HUES64 (cell line): Measurements from ENCODE around the gene MYH9.
"Not testable (repeated sequence)": the region's sequence is repeated elsewhere in the genome, so short reads cannot be mapped to it uniquely, and the experiment has no call there.

Experiments
- H3K27ac ChIP-seq: 2 replicates; pipeline ENCODE4 v1.7.0; 2013; ENCODE audit warnings: low read depth, low read length, inconsistent platforms
- H3K27me3 ChIP-seq: 2 replicates; pipeline ENCODE4 v1.6.1; 2013; ENCODE audit warnings: mild to moderate bottlenecking, low read length; ENCODE audit not compliant: insufficient read depth
- H3K36me3 ChIP-seq: 2 replicates; pipeline ENCODE4 v1.6.1; 2013; ENCODE audit warnings: mild to moderate bottlenecking, low read length; ENCODE audit not compliant: insufficient read depth
- H3K4me1 ChIP-seq: 2 replicates; pipeline ENCODE4 v1.6.1; 2013; ENCODE audit warnings: mild to moderate bottlenecking, low read length, moderate library complexity; ENCODE audit not compliant: insufficient read depth
- H3K4me3 ChIP-seq: 2 replicates; pipeline ENCODE4 v1.5.1; 2013; ENCODE audit warnings: mild to moderate bottlenecking, low read length, moderate library complexity
- H3K9ac ChIP-seq: 2 replicates; pipeline ENCODE4 v1.6.1; 2013; ENCODE audit warnings: mild to moderate bottlenecking, low read depth, low read length
- H3K9me3 ChIP-seq: 2 replicates; pipeline ENCODE4 v1.6.1; 2013; ENCODE audit warnings: low read depth, low read length; ENCODE audit not compliant: insufficient read depth
- WGBS: fragments of 150-250, 120-280 bp; methylation state at CpG from one replicate; pipeline ENCODE4 v1.1.7; 2013; ENCODE audit warnings: missing lambda C conversion rate; 5-methylcytosine and 5-hydroxymethylcytosine counted together

MYH9 gene

GRCh38 chr22:36291831-36292740, 95.7 kb downstream of the MYH9 start:
- peaks cover 85% of the 10 kb centered on the region for H3K36me3 ChIP-seq
- H3K4me1 ChIP-seq = no peaks in the 10 kb centered on the region
- no peak overlapping the region for H3K27ac ChIP-seq
- no peaks in the 10 kb centered on the region for H3K27me3 ChIP-seq
- H3K9me3 ChIP-seq = 0 out of 2 replicates have a peak, but pooled peaks cover 6% of the 10 kb centered on the region
- 95% methylated on average over 29 of the region's 29 CpGs for WGBS
- no peak overlapping the region for H3K9ac ChIP-seq
- H3K4me3 ChIP-seq = no peak overlapping the region

GRCh38 chr22:36290391-36291075, 97.2 kb downstream of the MYH9 start:
- not testable (repeated sequence) for H3K27me3 ChIP-seq, H3K27ac ChIP-seq, H3K9me3 ChIP-seq, H3K4me1 ChIP-seq, H3K4me3 ChIP-seq, H3K9ac ChIP-seq
- WGBS = 100% methylated on average over 9 of the region's 40 CpGs
- H3K36me3 ChIP-seq = peaks cover 84% of the 10 kb centered on the region

GRCh38 chr22:36289948-36290371, 97.8 kb downstream of the MYH9 start:
- H3K27me3 ChIP-seq, H3K27ac ChIP-seq, H3K4me3 ChIP-seq, H3K9ac ChIP-seq, H3K9me3 ChIP-seq, H3K4me1 ChIP-seq: not testable (repeated sequence)
- WGBS = 96% methylated on average over 9 of the region's 11 CpGs
- H3K36me3 ChIP-seq = peaks cover 84% of the 10 kb centered on the region

GRCh38 chr22:36289406-36289870, 98.3 kb downstream of the MYH9 start:
- no peak overlapping the region for H3K9ac ChIP-seq
- no peaks in the 10 kb centered on the region for H3K27me3 ChIP-seq
- no peak overlapping the region for H3K27ac ChIP-seq
- H3K4me3 ChIP-seq = no peak overlapping the region
- peaks cover 84% of the 10 kb centered on the region for H3K36me3 ChIP-seq
- no peaks in the 10 kb centered on the region for H3K4me1 ChIP-seq
- H3K9me3 ChIP-seq = 0 out of 2 replicates have a peak, but pooled peaks cover 6% of the 10 kb centered on the region
- 96% methylated on average over 7 of the region's 7 CpGs for WGBS

- Histone ChIP-seq H3K4me1 (no peaks in the 10 kb centered on the region), H3K4me3 (no peak overlapping the region), H3K27me3 (no peaks in the 10 kb centered on the region), H3K9me3 (0 out of 2 replicates have a peak, but pooled peaks cover 6% of the 10 kb centered on the region), H3K27ac (no peak overlapping the region), H3K36me3 (peaks cover 84% of the 10 kb centered on the region), H3K9ac (no peak overlapping the region)
- WGBS = 96% methylated on average over 33 of the region's 33 CpGs
These were observed 99.0 kb downstream of the MYH9 start for GRCh38 chr22:36288571-36289405.

- Histone ChIP-seq H3K36me3 (peaks cover 84% of the 10 kb centered on the region), H3K9me3 (0 out of 2 replicates have a peak, but pooled peaks cover 6% of the 10 kb centered on the region), H3K27ac (no peak overlapping the region), H3K27me3 (no peaks in the 10 kb centered on the region), H3K9ac (no peak overlapping the region), H3K4me1 (no peaks in the 10 kb centered on the region), H3K4me3 (no peak overlapping the region)
- 97% methylated on average over 20 of the region's 20 CpGs for WGBS
These were observed 99.8 kb downstream of the MYH9 start for GRCh38 chr22:36287881-36288515.

- H3K36me3 ChIP-seq = peaks cover 85% of the 10 kb centered on the region
These were observed 101.4 kb downstream of the MYH9 start for GRCh38 chr22:36286096-36286957.

GRCh38 chr22:36285545-36285944, 102.2 kb downstream of the MYH9 start:
- peaks cover 91% of the 10 kb centered on the region for H3K36me3 ChIP-seq
- no peak overlapping the region for H3K4me3 ChIP-seq
- H3K27me3 ChIP-seq = no peaks in the 10 kb centered on the region
- H3K4me1 ChIP-seq = no peaks in the 10 kb centered on the region
- 96% methylated on average over 21 of the region's 21 CpGs for WGBS
- no peak overlapping the region for H3K27ac ChIP-seq
- H3K9ac ChIP-seq = no peak overlapping the region
- no peaks in the 10 kb centered on the region for H3K9me3 ChIP-seq

More at GRCh38 chr22:36286096-36286957, 101.4 kb downstream of the MYH9 start:
- Histone ChIP-seq H3K9ac (no peak overlapping the region), H3K27me3 (no peaks in the 10 kb centered on the region), H3K9me3 (no peaks in the 10 kb centered on the region), H3K4me1 (no peaks in the 10 kb centered on the region), H3K4me3 (no peak overlapping the region), H3K27ac (peak overlapping the region; percentile 33)
- WGBS = 75% methylated on average over 28 of the region's 28 CpGs

- no peak overlapping the region for H3K9ac ChIP-seq
- H3K36me3 ChIP-seq = peaks cover 93% of the 10 kb centered on the region
- no peaks in the 10 kb centered on the region for H3K4me1 ChIP-seq
- H3K4me3 ChIP-seq = no peak overlapping the region
- no peaks in the 10 kb centered on the region for H3K9me3 ChIP-seq
- 96% methylated on average over 12 of the region's 12 CpGs for WGBS
- H3K27ac ChIP-seq = no peak overlapping the region
- no peaks in the 10 kb centered on the region for H3K27me3 ChIP-seq
These were observed 102.8 kb downstream of the MYH9 start for GRCh38 chr22:36285017-36285416.

- H3K9ac ChIP-seq = no peak overlapping the region
- no peaks in the 10 kb centered on the region for H3K27me3 ChIP-seq
- no peaks in the 10 kb centered on the region for H3K9me3 ChIP-seq
- no peak overlapping the region for H3K4me3 ChIP-seq
- H3K36me3 ChIP-seq = peaks cover 84% of the 10 kb centered on the region
- no peak overlapping the region for H3K27ac ChIP-seq
- 97% methylated on average over 24 of the region's 24 CpGs for WGBS
- H3K4me1 ChIP-seq = no peaks in the 10 kb centered on the region
These were observed 103.6 kb downstream of the MYH9 start for GRCh38 chr22:36284171-36284571.
